Activated CD4-positive, alpha-beta T cell treated with anti-CD3 and anti-CD28 coated beads for 1 hour (primary cell): ENCODE results near the gene LCE3B.

Experiments used
- DNase-seq: peaks from one replicate; pipeline ENCODE4 v3.0.0-alpha.2; 2020

The LCE3B gene

GRCh38 chr1:152663098-152663497 is 49.5 kb downstream of the LCE3B start, which contains the start of gene LCE2D:
Gene LCE2D, plus strand, starts transcription at chr1:152663380. Its CDS starts 726 bp downstream, at chr1:152664106.
- DNase-seq = no peak
